SK-N-SH (cell line): ENCODE data around the gene TRMT1.

Experiments
- CTCF ChIP-seq: fragments of 200-600 bp; sonication (generic); IDR thresholded peaks from 2 replicates; pipeline ENCODE4 v1.6.1; 2017; ENCODE audit warnings: antibody characterized with exemption, mild to moderate bottlenecking, moderate library complexity
- JUND ChIP-seq: IDR thresholded peaks from 2 replicates; pipeline ENCODE4 v1.4.0; 2012
- TCF12 ChIP-seq: IDR thresholded peaks from 2 replicates; pipeline ENCODE4 v1.4.0; 2012

DNA sequence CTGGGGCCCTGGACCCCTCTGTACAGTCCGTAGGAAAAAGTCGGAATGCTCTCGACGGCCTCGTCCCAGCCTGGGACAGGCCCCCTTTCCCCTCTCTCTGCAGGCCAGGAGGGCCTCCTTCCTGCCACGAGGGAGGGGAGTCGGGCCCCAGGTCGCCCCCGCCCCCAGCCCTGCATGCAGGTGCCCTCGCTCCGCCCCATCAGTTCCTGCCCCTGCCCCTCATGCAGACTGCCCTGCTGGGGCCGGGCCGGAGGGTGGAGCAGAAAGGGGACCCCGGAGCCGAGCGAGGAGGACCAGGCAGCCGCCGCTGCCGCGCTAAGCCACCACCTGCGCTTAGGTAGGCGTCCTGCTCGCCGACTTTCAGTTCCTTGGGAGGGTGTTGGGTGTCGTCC lies 21.2 kb downstream of the TRMT1 start:
- no peak for TF ChIP-seq JUND
- TF ChIP-seq CTCF = no peak
- TF ChIP-seq TCF12 = no peak
